GM23338 (cell line): ENCODE data around the gene TUBA4B. TPM values are rescaled to one million over a fixed set of nuclear protein-coding genes. Genes with fewer than 3 reads are reported as not detected.

ENCODE experiments used
- ATAC-seq: fragments of 200-7000 bp; cut with Tn5 transposase; 3 replicates; pipeline ENCODE4 v1.9.1; 2020
- DNase-seq: peaks from one replicate; pipeline ENCODE4 v3.0.0-alpha.2; 2015; ENCODE audit warnings: low spot score
- H2AFZ ChIP-seq: fragments of 200-600 bp; sonication (generic); 2 replicates; pipeline ENCODE4 v1.8.0; 2016; ENCODE audit warnings: antibody characterized with exemption, mild to moderate bottlenecking, moderate library complexity
- H3F3A ChIP-seq: fragments of 200-600 bp; sonication (generic); replicated peaks from 2 replicates; pipeline ENCODE4 v1.8.0; 2017; ENCODE audit warnings: antibody characterized with exemption, mixed run types, low read depth
- H3K27ac ChIP-seq: fragments of 200-600 bp; sonication (generic); 2 replicates; pipeline ENCODE4 v1.6.1; 2016; ENCODE audit warnings: low read depth
- H3K27me3 ChIP-seq: fragments of 200-600 bp; sonication (generic); 2 replicates; pipeline ENCODE4 v1.8.0; 2016; ENCODE audit warnings: mild to moderate bottlenecking, mixed run types, moderate library complexity; ENCODE audit not compliant: insufficient read depth
- H3K36me3 ChIP-seq: fragments of 200-600 bp; sonication (generic); 2 replicates; pipeline ENCODE4 v1.8.0; 2016; ENCODE audit warnings: mild to moderate bottlenecking; ENCODE audit not compliant: insufficient read depth
- H3K4me1 ChIP-seq: fragments of 200-600 bp; sonication (generic); 2 replicates; pipeline ENCODE4 v1.8.0; 2016; ENCODE audit warnings: mild to moderate bottlenecking, moderate library complexity; ENCODE audit not compliant: insufficient read depth
- H3K4me2 ChIP-seq: fragments of 200-600 bp; sonication (generic); 2 replicates; pipeline ENCODE4 v1.7.1; 2017; ENCODE audit warnings: mixed run types
- H3K4me3 ChIP-seq: fragments of 200-600 bp; sonication (generic); 2 replicates; pipeline ENCODE4 v1.6.1; 2016; ENCODE audit warnings: mixed run types
- H3K79me2 ChIP-seq: fragments of 200-600 bp; sonication (generic); replicated peaks from 2 replicates; pipeline ENCODE4 v1.8.0; 2017; ENCODE audit warnings: mild to moderate bottlenecking; ENCODE audit not compliant: insufficient read depth
- H3K9me2 ChIP-seq: fragments of 200-600 bp; sonication (generic); 2 replicates; pipeline ENCODE4 v1.8.0; 2017; ENCODE audit not compliant: insufficient read depth
- H4K20me1 ChIP-seq: fragments of 200-600 bp; sonication (generic); replicated peaks from 2 replicates; pipeline ENCODE4 v1.8.0; 2017; ENCODE audit warnings: mild to moderate bottlenecking; ENCODE audit not compliant: insufficient read depth
- H3K27ac Mint-ChIP-seq: 2 replicates; pipeline ENCODE4 v1.8.0; 2020; ENCODE audit warnings: inconsistent platforms, mild to moderate bottlenecking, moderate library complexity, mixed read lengths
- H3K27me3 Mint-ChIP-seq: 3 replicates; pipeline ENCODE4 v1.8.0; 2022; ENCODE audit warnings: low read depth, mild to moderate bottlenecking, moderate library complexity, mixed read lengths, inconsistent platforms; ENCODE audit not compliant: insufficient read depth, poor library complexity
- H3K36me3 Mint-ChIP-seq: 3 replicates; pipeline ENCODE4 v1.8.0; 2021; ENCODE audit warnings: low read depth, mild to moderate bottlenecking, inconsistent platforms, moderate library complexity, mixed read lengths
- H3K4me1 Mint-ChIP-seq: 3 replicates; pipeline ENCODE4 v1.8.0; 2020; ENCODE audit warnings: mild to moderate bottlenecking, inconsistent platforms, mixed read lengths
- H3K4me3 Mint-ChIP-seq: 3 replicates; pipeline ENCODE4 v1.8.0; 2021; ENCODE audit warnings: moderate library complexity, mild to moderate bottlenecking, inconsistent platforms, mixed read lengths
- H3K9me3 Mint-ChIP-seq: 3 replicates; pipeline ENCODE4 v1.8.0; 2020; ENCODE audit warnings: moderate library complexity, mild to moderate bottlenecking, inconsistent platforms, mixed read lengths
- CREB1 ChIP-seq: fragments of 250-450 bp; sonication (Bioruptor Pico); IDR thresholded peaks from 2 replicates; pipeline ENCODE4 v1.5.0; 2020; ENCODE audit warnings: low read depth, mild to moderate bottlenecking, moderate library complexity
- CTCF ChIP-seq, 2 experiments: fragments of 200-600 bp in 1 of 2; sonication (generic) in 1 of 2; conservative IDR thresholded peaks; 2 replicates each; pipeline versions ENCODE4 v1.5.1 to v1.6.1; 2016 to 2017; ENCODE audit warnings: antibody characterized with exemption in 2 of 2, low read depth in 2 of 2, mild to moderate bottlenecking in 2 of 2, moderate library complexity in 1 of 2
- EZH2 ChIP-seq: fragments of 200-600 bp; sonication (generic); IDR thresholded peaks from one replicate; pipeline ENCODE4 v1.8.0; 2017; ENCODE audit warnings: antibody characterized with exemption, mild to moderate bottlenecking, low read depth; ENCODE audit not compliant: unreplicated experiment
- EZH2phosphoT487 ChIP-seq: fragments of 200-600 bp; sonication (generic); IDR thresholded peaks from one replicate; pipeline ENCODE4 v1.8.1; 2018; ENCODE audit warnings: antibody characterized with exemption; ENCODE audit not compliant: unreplicated experiment
- JUNB ChIP-seq: IDR thresholded peaks from one replicate; pipeline ENCODE4 v1.6.1; 2016; ENCODE audit warnings: antibody characterized with exemption; ENCODE audit not compliant: unreplicated experiment
- POLR2AphosphoS5 ChIP-seq: IDR thresholded peaks from 2 replicates; pipeline ENCODE4 v1.6.1; 2016; ENCODE audit warnings: antibody characterized with exemption, low read depth
- ZNF114 ChIP-seq: fragments of 250-450 bp; sonication (Bioruptor Pico); IDR thresholded peaks from 2 replicates; pipeline ENCODE4 v1.5.0; 2020; ENCODE audit warnings: mild to moderate bottlenecking, moderate library complexity
- ZNF462 ChIP-seq: fragments of 250-450 bp; sonication (Bioruptor Pico); IDR thresholded peaks from 2 replicates; pipeline ENCODE4 v1.5.0; 2020; ENCODE audit warnings: mild to moderate bottlenecking, moderate library complexity
- polyA plus RNA-seq: library from polyadenylated mRNA; unstranded; fragments of >200 nt; fragmentation: Nextera tagmentation; extraction: Ambion mirVana; gene quantifications from 2 replicates; pipeline ENCODE4 v1.2.1, GENCODE V29; 2016
- total RNA-seq: library from RNA; depleted of rRNA; stranded (reverse); fragments of >200 nt; shearing (Covaris generic); gene quantifications from 2 replicates; pipeline ENCODE4 v1.2.3, GENCODE V29; 2014
- TF ChIP-seq, protein P1 (sequence below): IDR thresholded peaks from one replicate; pipeline ENCODE4 v1.6.1; 2018; ENCODE audit warnings: antibody characterized with exemption; ENCODE audit not compliant: unreplicated experiment

TUBA4B gene
- total and polyA plus RNA-seq, 2 experiments from 2014 or later = 0.14 TPM; not detected in 1

GRCh38 chr2:219270055-219270372 lies 17.0 kb downstream of the TUBA4B start (continued):
- TF ChIP-seq ZNF462 (CRISPR knock-in tag) = no peak
- TF ChIP-seq CTCF (conservative IDR thresholded peaks at IDR 0.05; ENCODE audit: low read depth in 2 of 2) = no peak
- TF ChIP-seq JUNB = no peak
- TF ChIP-seq EZH2 = no peak
- no peak for TF ChIP-seq POLR2AphosphoS5
- TF ChIP-seq CREB1 (CRISPR knock-in tag) = no peak
- no peak for TF ChIP-seq ZNF114 (CRISPR knock-in tag)

- no peak overlapping the region for H3K4me3 Mint-ChIP-seq
Observed at GRCh38 chr2:219271021-219271420, 18.0 kb downstream of the TUBA4B start.

More at GRCh38 chr2:219271021-219271420, 18.0 kb downstream of the TUBA4B start:
- TF ChIP-seq, protein P1, sequence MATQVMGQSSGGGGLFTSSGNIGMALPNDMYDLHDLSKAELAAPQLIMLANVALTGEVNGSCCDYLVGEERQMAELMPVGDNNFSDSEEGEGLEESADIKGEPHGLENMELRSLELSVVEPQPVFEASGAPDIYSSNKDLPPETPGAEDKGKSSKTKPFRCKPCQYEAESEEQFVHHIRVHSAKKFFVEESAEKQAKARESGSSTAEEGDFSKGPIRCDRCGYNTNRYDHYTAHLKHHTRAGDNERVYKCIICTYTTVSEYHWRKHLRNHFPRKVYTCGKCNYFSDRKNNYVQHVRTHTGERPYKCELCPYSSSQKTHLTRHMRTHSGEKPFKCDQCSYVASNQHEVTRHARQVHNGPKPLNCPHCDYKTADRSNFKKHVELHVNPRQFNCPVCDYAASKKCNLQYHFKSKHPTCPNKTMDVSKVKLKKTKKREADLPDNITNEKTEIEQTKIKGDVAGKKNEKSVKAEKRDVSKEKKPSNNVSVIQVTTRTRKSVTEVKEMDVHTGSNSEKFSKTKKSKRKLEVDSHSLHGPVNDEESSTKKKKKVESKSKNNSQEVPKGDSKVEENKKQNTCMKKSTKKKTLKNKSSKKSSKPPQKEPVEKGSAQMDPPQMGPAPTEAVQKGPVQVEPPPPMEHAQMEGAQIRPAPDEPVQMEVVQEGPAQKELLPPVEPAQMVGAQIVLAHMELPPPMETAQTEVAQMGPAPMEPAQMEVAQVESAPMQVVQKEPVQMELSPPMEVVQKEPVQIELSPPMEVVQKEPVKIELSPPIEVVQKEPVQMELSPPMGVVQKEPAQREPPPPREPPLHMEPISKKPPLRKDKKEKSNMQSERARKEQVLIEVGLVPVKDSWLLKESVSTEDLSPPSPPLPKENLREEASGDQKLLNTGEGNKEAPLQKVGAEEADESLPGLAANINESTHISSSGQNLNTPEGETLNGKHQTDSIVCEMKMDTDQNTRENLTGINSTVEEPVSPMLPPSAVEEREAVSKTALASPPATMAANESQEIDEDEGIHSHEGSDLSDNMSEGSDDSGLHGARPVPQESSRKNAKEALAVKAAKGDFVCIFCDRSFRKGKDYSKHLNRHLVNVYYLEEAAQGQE = no peak
- no peak for TF ChIP-seq CREB1 (CRISPR knock-in tag)
- TF ChIP-seq EZH2phosphoT487 = no peak
- Mint-ChIP-seq H3K27ac (no peak overlapping the region), H3K27me3 (peaks cover 19% of the 10 kb centered on the region), H3K9me3 (no peaks in the 10 kb centered on the region), H3K4me1 (peaks cover 13% of the 10 kb centered on the region), H3K36me3 (no peaks in the 10 kb centered on the region)
- H3K27me3 ChIP-seq = no peaks in the 10 kb centered on the region
- H2AFZ ChIP-seq = no peak overlapping the region
- no peak for DNase-seq
- H3K4me1 ChIP-seq = peaks cover 12% of the 10 kb centered on the region; the same call in 1 of the 2 replicates
- no peaks in the 10 kb centered on the region for H3F3A ChIP-seq
- no peak overlapping the region for H3K4me2 ChIP-seq
- no peaks in the 10 kb centered on the region for H3K9me2 ChIP-seq
- H3K4me3 ChIP-seq = no peak overlapping the region
- no peak overlapping the region for H3K27ac ChIP-seq
- no peaks in the 10 kb centered on the region for H3K79me2 ChIP-seq
- no peaks in the 10 kb centered on the region for H3K36me3 ChIP-seq
- no peaks in the 10 kb centered on the region for H4K20me1 ChIP-seq
- ATAC-seq = no peak
